Chondrocyte (in vitro differentiated cells): ENCODE results near the gene PLSCR1. TPM values are rescaled to one million over a fixed set of nuclear protein-coding genes. Genes with fewer than 3 reads are reported as not detected.
A peak's percentile ranks its signal among the peaks of the same experiment; 100 is the strongest.

Experiments used
- DNase-seq: peaks from one replicate; pipeline ENCODE4 v3.0.0; 2021; ENCODE audit warnings: mixed read lengths, low spot score
- H3K27ac Mint-ChIP-seq: one replicate; pipeline ENCODE4 v1.8.0; 2021; ENCODE audit warnings: mild to moderate bottlenecking, moderate library complexity, mixed read lengths; ENCODE audit not compliant: unreplicated experiment
- H3K27me3 Mint-ChIP-seq: 2 replicates; pipeline ENCODE4 v1.8.0; 2021; ENCODE audit warnings: low read depth, mixed read lengths
- H3K36me3 Mint-ChIP-seq: 2 replicates; pipeline ENCODE4 v1.8.0; 2021; ENCODE audit warnings: low read depth, mixed read lengths
- H3K4me1 Mint-ChIP-seq: 2 replicates; pipeline ENCODE4 v1.8.0; 2021; ENCODE audit warnings: low read depth, mild to moderate bottlenecking, mixed read lengths
- H3K4me3 Mint-ChIP-seq: one replicate; pipeline ENCODE4 v1.8.0; 2021; ENCODE audit warnings: mild to moderate bottlenecking, moderate library complexity, mixed read lengths; ENCODE audit not compliant: unreplicated experiment
- H3K9me3 Mint-ChIP-seq: 2 replicates; pipeline ENCODE4 v1.8.0; 2021; ENCODE audit warnings: low read depth, mixed read lengths
- CTCF ChIP-seq: fragments of 200-600 bp; sonication (generic); IDR thresholded peaks from 2 replicates; pipeline ENCODE4 v1.5.0; 2021; ENCODE audit warnings: antibody characterized with exemption, mild to moderate bottlenecking, moderate library complexity
- total RNA-seq: library from RNA; stranded (reverse); gene quantifications from 3 replicates; pipeline ENCODE4 v1.2.1, GENCODE V29; 2021

The PLSCR1 gene
- total RNA-seq, 1 donor from 2014 or later = 21.5 TPM

DNA sequence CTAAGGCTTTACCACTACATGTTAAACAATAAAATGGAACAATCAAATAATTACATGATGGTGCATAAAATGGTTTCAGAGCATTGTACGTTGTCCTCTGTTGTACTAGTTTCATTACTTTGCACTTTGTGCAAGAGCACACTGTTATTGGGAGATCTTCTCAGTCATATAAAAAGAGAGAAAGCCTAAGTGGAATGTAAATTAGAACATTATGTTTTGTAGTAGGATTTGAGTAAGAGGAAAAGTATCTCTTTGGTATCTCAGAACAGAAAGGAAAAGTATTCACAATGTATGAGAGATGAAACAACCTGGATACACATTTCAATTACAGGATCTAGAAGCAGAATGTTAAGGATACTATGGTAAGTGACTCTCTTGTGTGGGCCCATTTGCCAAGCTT is 48.2 kb downstream of the PLSCR1 start:
- H3K4me1 Mint-ChIP-seq = peaks cover 23% of the 10 kb centered on the region
- peaks cover 3% of the 10 kb centered on the region for H3K36me3 Mint-ChIP-seq
- H3K4me3 Mint-ChIP-seq = no peak overlapping the region
- no peak overlapping the region for H3K27ac Mint-ChIP-seq
- TF ChIP-seq CTCF = no peak
- no peak for DNase-seq
- no peaks in the 10 kb centered on the region for H3K27me3 Mint-ChIP-seq
- H3K9me3 Mint-ChIP-seq = peaks cover 17% of the 10 kb centered on the region

GRCh38 chr3:146493761-146494160 is 50.6 kb downstream of the PLSCR1 start:
- Mint-ChIP-seq H3K27ac (peak overlapping the region; percentile 69), H3K4me3 (no peak overlapping the region), H3K27me3 (no peaks in the 10 kb centered on the region), H3K36me3 (peaks cover 6% of the 10 kb centered on the region), H3K4me1 (peaks cover 26% of the 10 kb centered on the region), H3K9me3 (peaks cover 36% of the 10 kb centered on the region)
- DNase-seq = no peak
- TF ChIP-seq CTCF = no peak

DNA sequence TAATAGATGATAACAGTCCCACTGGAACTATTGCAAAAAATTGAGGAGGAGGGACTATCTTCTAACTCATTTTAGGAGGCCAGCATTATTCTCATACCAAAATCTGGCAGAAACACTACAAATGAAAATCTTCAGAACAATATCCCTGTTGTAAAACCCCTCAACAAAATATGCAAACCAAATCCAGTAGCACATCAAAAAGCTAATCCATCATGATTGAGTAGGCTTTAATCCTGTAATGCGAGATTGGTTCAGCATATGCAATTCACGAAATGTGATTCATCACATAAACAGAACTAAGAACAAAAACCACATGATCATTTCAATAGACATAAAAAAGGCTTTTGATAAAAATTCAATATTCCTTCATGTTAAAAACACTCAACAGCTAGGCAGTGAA is 51.2 kb downstream of the PLSCR1 start:
- DNase-seq = no peak
- TF ChIP-seq CTCF = no peak
- peak overlapping the region; percentile 69 for H3K27ac Mint-ChIP-seq

DNA sequence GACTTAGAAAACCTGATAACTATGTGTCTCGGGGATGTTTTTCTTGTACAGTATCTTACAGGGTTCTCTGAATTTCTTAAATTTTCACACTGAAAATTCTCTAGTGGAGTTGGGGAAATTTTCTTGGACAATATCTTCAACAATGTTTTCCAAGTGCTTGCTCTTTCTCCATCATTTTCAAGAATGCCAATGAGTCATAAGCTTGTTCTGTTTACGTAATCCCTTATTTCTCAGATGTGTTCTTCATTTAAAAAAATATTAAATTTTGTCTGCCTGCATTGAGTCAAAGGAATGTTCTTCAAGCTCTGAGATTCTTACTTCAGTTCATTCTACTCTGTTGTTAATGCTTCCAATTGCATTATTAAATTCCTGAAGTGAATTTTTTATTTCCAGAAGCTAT is 53.1 kb downstream of the PLSCR1 start:
- peaks cover 50% of the 10 kb centered on the region for H3K9me3 Mint-ChIP-seq
- H3K36me3 Mint-ChIP-seq = peaks cover 6% of the 10 kb centered on the region
- H3K27ac Mint-ChIP-seq = peak overlapping the region; percentile 4
- H3K4me1 Mint-ChIP-seq = peaks cover 25% of the 10 kb centered on the region
- DNase-seq = no peak
- no peak for TF ChIP-seq CTCF
- H3K4me3 Mint-ChIP-seq = no peak overlapping the region
- no peaks in the 10 kb centered on the region for H3K27me3 Mint-ChIP-seq

More for the DNA sequence above, 51.2 kb downstream of the PLSCR1 start:
- Mint-ChIP-seq H3K9me3 (peaks cover 42% of the 10 kb centered on the region), H3K27me3 (no peaks in the 10 kb centered on the region), H3K4me3 (no peak overlapping the region), H3K4me1 (peaks cover 26% of the 10 kb centered on the region), H3K36me3 (peaks cover 6% of the 10 kb centered on the region)

- H3K4me3 Mint-ChIP-seq = no peak overlapping the region
- peaks cover 7% of the 10 kb centered on the region for H3K36me3 Mint-ChIP-seq
- no peak overlapping the region for H3K27ac Mint-ChIP-seq
- no peaks in the 10 kb centered on the region for H3K4me1 Mint-ChIP-seq
- no peaks in the 10 kb centered on the region for H3K27me3 Mint-ChIP-seq
- no peak for DNase-seq
- no peak for TF ChIP-seq CTCF
- H3K9me3 Mint-ChIP-seq = peaks cover 40% of the 10 kb centered on the region
Measured at GRCh38 chr3:146485297-146485696, 59.1 kb downstream of the PLSCR1 start.
